ENCODE data around the gene BROX.

DNA sequence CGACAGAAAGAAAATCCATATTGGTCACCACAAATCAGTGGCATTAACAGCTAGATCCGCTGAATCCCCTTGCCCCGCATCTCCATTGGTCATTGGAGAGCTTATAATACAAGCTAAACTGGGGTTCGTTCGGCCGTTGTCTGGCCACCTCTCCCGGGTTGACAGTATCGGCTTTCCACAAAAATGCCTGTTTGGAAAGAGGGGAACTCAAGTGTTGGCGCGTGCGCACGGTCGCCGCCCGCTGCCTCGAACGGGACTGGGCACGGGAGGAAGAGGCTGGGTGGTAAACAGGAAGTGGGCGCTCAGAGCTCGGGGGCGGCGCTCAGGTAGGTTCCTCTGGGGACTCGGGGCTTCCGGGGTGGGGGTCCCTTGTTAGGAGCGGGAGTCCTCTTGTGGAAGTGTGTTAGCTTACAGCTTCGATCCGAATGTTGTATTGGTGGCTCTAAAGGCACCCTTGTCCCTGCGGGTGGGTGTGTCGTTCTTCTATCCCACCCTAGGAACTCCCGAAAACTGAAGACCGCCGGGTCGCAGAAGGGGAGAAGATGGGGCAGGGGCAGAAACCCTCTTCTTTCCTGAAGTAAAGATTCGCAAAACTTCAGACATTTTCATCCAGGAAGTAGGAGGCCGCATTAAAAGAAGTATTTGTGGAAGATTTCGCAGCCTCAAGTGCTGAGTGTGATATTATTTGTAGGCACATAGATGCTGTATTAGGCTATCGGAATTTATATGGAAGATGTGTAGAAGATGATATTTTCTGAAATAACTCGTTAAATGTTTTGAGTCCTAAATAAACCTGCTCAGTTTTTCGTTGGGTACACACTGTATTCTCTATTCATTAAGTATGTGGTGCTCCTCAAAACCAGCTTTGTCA lies 962 bp downstream of the BROX start:
- TF ChIP-seq, protein P1, sequence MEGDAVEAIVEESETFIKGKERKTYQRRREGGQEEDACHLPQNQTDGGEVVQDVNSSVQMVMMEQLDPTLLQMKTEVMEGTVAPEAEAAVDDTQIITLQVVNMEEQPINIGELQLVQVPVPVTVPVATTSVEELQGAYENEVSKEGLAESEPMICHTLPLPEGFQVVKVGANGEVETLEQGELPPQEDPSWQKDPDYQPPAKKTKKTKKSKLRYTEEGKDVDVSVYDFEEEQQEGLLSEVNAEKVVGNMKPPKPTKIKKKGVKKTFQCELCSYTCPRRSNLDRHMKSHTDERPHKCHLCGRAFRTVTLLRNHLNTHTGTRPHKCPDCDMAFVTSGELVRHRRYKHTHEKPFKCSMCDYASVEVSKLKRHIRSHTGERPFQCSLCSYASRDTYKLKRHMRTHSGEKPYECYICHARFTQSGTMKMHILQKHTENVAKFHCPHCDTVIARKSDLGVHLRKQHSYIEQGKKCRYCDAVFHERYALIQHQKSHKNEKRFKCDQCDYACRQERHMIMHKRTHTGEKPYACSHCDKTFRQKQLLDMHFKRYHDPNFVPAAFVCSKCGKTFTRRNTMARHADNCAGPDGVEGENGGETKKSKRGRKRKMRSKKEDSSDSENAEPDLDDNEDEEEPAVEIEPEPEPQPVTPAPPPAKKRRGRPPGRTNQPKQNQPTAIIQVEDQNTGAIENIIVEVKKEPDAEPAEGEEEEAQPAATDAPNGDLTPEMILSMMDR (IDR thresholded peaks at IDR 0.05), result no peak
- TF ChIP-seq EZH2 (IDR thresholded peaks at IDR 0.05) (no peak), EZH2phosphoT487 (IDR thresholded peaks at IDR 0.05) (no peak)
